Measurements from ENCODE around the gene ACIN1. TPM values are rescaled to one million over a fixed set of nuclear protein-coding genes. Genes with fewer than 3 reads are reported as not detected.

The ACIN1 gene
- total and polyA plus RNA-seq, 9 of the 15 experiments (the other 6 are each of a cell fraction or from before 2014, with no cell fraction given), result 5.0 to 196 (median 129) TPM

- TF ChIP-seq TEAD4 (IDR thresholded peaks at IDR 0.05; ENCODE audit: low read length) (peak; percentile 7; the same call in 1 of the 2 replicates), TEAD4 (CRISPR knock-in tag; IDR thresholded peaks at IDR 0.05; ENCODE audit: borderline replicate concordance) (no peak), MECOM (CRISPR knock-in tag; IDR thresholded peaks at IDR 0.05) (0 out of 2 replicates have a peak, but pooled peaks have one; percentile 55), L3MBTL2 (IDR thresholded peaks at IDR 0.05) (peak; percentile 85), HDAC1 (IDR thresholded peaks at IDR 0.05) (peak in 1 of 2 experiments; percentile 66; a peak in 2 of 4 replicates), ZNF589 (CRISPR knock-in tag; IDR thresholded peaks at IDR 0.05; ENCODE audit: low read depth) (0 out of 2 replicates have a peak, but pooled peaks have one; percentile 21), TFAP4 (CRISPR knock-in tag; IDR thresholded peaks at IDR 0.05; ENCODE audit: borderline replicate concordance) (0 out of 2 replicates have a peak, but pooled peaks have one; percentile 1), RBFOX2 (IDR thresholded peaks at IDR 0.05; ENCODE audit: low read depth, low read length) (peak; percentile 89), STAT5B (CRISPR knock-in tag; IDR thresholded peaks at IDR 0.05) (no peak), ZZZ3 (IDR thresholded peaks at IDR 0.05) (no peak), ZBTB7A (IDR thresholded peaks at IDR 0.05; ENCODE audit: borderline replicate concordance, control insufficient read depth, low read depth, low read length) (peak; percentile 100), NKRF (IDR thresholded peaks at IDR 0.05; ENCODE audit: borderline replicate concordance) (peak; percentile 73; the same call in 1 of the 2 replicates), YY1 (IDR thresholded peaks at IDR 0.05; ENCODE audit: borderline replicate concordance in 1 of 3, control insufficient read depth in 1 of 3, extremely low read depth in 1 of 3, insufficient read depth in 3 of 3, insufficient read length in 1 of 3, insufficient replicate concordance in 2 of 3, low read depth in 1 of 3, low read length in 2 of 3) (peak in 1 of 3 experiments; percentile 54), CREB1 (IDR thresholded peaks at IDR 0.05) (no peak), CREB1 (CRISPR knock-in tag; IDR thresholded peaks at IDR 0.05) (peak; percentile 29; the same call in 1 of the 2 replicates), AFF4 (CRISPR knock-in tag; IDR thresholded peaks at IDR 0.05) (0 out of 2 replicates have a peak, but pooled peaks have one; percentile 21), RFX1 (IDR thresholded peaks at IDR 0.05) (no peak), TFE3 (CRISPR knock-in tag; IDR thresholded peaks at IDR 0.05) (peak; percentile 72)
These were observed 84.8 kb downstream of the ACIN1 start, which contains the start of gene C14orf93 (continued) for GRCh38 chr14:23009939-23010726.

Measured in K562 (cell line).